ENCODE results near the gene TCTN1.

DNA sequence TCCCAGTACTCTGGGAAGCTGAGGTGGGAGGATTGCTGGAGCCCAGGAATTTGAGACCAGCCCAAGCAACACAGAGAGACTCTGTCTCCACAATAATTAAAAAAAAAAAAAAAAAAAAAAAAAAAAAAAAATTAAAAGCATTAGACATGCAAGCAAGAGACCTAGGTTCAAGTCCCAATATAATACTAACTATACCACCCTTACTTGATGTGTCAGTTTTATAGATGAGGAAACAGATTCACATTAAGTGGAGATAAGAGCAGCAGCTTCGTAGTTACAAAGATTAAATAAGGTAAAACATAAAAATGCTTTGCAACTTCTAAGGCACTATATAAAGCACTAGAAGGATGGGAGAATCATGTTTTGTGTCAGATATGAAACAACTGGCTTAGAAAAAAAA is 39.9 kb upstream of the TCTN1 start:
- TF ChIP-seq FOXM1 (IDR thresholded peaks at IDR 0.05; ENCODE audit: borderline replicate concordance) (no peak), SP1 (IDR thresholded peaks at IDR 0.05) (no peak), FOXA1 (IDR thresholded peaks at IDR 0.05) (no peak), BHLHE40 (IDR thresholded peaks at IDR 0.05; ENCODE audit: borderline replicate concordance) (no peak), TARDBP (IDR thresholded peaks at IDR 0.05) (no peak)
